ENCODE measurements around the gene SUGP2.
A peak's percentile ranks its signal among the peaks of the same experiment; 100 is the strongest.
"Not testable (repeated sequence)": the region's sequence is repeated elsewhere in the genome, so short reads cannot be mapped to it uniquely, and the experiment has no call there.

The SUGP2 gene

GRCh38 chr19:18990128-18990708 is 43.1 kb downstream of the SUGP2 start:
- no peak for DNase-seq (ENCODE audit: low spot score)

- DNase-seq (ENCODE audit: low spot score): no peak
These were observed 44.0 kb downstream of the SUGP2 start for GRCh38 chr19:18989316-18989715.

- no peak for DNase-seq (ENCODE audit: low spot score)
These were observed 45.9 kb downstream of the SUGP2 start for GRCh38 chr19:18987456-18987855.

- no peak for DNase-seq (ENCODE audit: low spot score)
These were observed 48.1 kb downstream of the SUGP2 start for GRCh38 chr19:18985257-18985656.

- no peak for DNase-seq (ENCODE audit: low spot score)
These were observed 49.1 kb downstream of the SUGP2 start for GRCh38 chr19:18984251-18984650.

GRCh38 chr19:18982669-18983068 is 50.6 kb downstream of the SUGP2 start:
- no peak for DNase-seq (ENCODE audit: low spot score)

- DNase-seq (ENCODE audit: low spot score): no peak
These were observed 52.8 kb downstream of the SUGP2 start for GRCh38 chr19:18980432-18981020.

- peak; percentile 59 for DNase-seq (ENCODE audit: low spot score)
These were observed 54.7 kb downstream of the SUGP2 start for GRCh38 chr19:18978616-18979015.

GRCh38 chr19:18975869-18976268 is 57.4 kb downstream of the SUGP2 start:
- DNase-seq (ENCODE audit: low spot score): no peak

DNA sequence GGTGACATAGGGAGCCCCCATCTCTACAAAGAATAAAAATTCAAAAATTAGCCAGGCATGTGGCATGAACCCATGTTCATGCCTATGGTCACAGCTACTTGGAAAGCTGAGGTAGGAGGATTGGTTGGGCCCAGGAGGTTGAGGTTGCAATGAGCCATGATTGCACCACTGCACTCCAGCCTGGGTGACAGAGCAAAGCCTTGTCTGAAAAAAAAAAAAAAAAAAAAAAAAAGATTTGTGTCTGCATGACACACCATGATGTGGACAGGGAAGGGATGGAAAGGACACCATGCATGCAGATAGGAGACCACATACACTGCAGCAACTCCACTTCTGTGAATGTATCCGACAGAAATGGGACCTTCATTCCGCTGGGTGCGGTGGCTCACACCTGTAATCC is 58.3 kb downstream of the SUGP2 start:
- peak; percentile 81 for DNase-seq (ENCODE audit: low spot score)

GRCh38 chr19:18972851-18973250 is 60.5 kb downstream of the SUGP2 start:
- DNase-seq (ENCODE audit: low spot score): no peak

DNA sequence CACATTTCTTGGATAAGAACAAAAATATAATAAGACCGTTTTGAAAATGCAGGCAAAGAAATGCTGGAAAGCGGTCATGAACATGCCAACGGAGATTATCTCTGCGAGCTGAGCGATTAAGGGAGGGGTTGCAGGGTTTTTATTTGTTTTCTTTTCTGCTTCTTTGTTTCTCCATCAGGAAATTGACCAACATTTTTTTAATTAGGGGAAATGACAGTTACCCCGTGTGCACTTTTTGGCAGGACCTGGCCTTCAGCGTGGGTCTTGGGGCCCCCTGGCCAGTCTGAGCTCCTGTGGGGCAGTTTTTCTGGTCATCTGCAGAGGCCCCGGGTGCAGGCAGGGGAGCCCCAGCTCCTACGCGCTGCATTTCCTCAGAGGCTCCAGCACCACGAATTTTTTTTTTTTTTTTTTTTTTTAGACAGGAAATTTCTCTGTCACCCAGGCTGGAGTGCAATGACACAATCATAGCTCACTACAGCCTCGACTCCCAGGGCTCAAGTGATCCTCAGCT is 61.0 kb downstream of the SUGP2 start:
- no peak for DNase-seq (ENCODE audit: low spot score)

DNA sequence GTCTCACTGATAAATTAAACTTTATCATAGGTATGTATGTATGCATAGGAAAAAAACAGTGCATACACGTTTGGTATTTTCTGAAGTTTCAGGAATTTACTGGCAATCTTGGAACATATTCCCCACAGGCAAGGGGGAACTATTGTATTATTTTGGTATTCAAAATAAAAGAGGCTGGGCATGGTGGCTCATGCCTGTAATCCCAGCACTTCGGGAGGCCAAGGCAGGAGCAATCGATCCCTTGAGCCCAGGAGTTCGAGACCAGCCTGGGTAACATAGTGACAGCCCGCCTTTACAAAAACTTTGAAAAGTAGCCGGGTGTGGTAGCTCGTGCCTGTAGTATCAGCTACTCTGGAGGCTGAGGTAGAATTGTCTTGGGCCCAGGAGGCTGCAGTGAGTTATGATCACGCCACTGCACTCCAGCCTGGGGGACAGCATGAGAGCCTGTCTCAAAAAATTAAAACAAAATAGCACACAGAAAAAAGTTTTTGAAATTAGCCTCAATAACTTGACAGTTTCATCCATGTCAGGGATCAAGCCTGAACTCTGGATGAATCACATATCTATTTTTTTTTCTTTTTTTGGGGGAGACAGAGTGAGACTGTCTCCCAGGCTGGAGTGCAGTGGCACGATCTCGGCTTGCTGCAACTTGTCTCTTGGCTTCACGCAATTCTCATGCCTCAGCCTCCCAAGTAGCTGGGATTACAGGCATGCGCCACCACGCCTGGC is 63.2 kb downstream of the SUGP2 start:
- DNase-seq (ENCODE audit: low spot score): no peak

DNA sequence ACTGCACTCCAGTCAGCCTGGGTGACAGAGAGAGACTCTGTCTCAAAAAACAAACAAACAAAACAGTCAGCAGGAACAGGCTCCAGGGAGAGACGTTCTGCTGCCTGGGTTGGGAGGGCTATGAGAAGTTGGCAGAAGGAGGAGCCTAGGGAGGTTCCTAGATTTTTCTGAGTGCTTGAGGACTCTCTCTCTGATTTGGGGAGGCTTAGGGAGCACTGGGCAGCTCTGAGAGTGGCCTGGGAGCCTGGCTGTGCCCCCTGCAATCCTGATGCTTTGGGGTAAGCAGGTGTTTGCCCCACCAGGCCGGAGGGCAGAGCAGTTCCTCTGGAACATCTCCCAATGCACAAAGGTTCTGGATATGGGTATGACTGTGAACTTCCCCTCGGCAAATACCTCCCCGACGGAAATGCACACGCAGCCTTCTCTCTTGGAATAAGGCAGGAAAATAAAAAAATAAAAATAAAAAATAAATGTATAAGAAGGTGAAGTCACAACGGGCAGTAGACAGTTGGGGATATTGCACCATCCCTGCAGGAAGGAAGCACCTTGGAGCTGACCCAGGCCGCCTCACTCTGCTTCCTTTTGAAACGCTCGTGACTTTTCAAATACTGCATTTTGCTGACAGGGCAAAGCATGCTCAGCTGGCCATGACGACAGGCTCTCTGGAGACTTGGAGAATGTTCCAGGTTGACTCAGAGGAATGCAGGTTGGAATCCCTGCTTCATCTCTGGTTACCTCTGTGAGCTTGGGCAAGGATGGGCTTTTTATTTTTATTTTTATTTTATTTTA is 65.8 kb downstream of the SUGP2 start:
- DNase-seq (ENCODE audit: low spot score): peak; percentile 95

DNA sequence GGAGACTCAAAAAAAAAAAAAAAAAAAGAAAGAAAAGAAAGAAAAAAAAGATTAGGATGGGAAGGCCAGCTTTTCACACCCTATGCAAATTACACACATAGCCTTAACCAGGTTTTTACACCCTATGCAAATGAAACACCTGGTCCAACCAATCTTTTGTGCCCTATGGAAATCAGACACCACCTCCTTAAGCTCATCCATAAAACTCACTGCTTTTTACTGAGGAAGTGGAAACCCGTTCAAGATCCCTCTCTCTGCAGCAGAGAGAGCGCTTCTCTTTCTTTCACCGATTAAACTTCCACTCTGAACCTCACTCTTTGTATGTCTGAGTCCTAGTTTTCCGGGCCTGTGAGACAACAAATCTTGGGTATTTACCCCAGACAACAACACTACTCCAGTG is 67.0 kb downstream of the SUGP2 start:
- no peak for DNase-seq (ENCODE audit: low spot score)

- DNase-seq (ENCODE audit: low spot score): no peak
These were observed 69.2 kb downstream of the SUGP2 start for GRCh38 chr19:18964121-18964520.

DNA sequence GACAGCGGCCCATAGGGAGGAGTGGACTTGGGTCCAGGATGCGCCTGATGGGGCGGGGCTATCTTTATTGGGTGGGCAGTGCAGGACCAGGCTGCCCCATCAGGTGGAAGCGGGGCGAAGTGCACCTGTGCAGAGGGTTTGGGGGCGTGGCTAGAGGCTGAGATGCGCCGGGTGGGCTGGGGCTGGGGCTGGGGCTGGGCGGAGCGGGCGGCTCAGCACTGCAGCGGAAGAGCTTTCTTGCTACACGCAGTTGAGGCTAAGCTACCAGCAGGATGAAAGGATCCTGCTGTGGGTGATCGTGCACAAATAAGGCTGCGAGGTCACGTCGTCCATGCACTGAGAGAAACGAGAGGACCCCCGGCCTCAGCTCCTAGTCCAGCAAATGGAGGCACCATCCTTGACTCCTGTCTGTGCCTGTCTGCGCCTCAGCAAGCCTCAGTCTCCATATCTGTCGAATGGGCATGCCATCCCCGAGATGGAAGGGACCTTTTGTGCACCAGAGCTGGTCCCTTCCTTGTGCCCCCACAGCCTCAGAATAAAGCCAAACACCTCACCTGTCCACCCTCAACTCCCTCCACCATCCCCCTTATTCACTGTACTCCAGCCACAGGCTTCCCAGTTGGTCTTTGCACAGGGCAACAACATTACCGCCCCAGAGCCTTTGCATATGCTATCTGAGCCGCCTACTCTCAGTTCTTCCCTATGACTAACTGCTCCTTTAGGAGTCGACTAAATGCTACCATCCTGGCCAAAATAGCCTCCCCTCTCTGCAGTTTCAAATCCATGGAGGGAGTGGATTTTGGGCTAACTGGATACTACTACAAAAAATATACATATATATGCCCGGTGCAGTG is 71.3 kb downstream of the SUGP2 start:
- no peak for DNase-seq (ENCODE audit: low spot score)

DNA sequence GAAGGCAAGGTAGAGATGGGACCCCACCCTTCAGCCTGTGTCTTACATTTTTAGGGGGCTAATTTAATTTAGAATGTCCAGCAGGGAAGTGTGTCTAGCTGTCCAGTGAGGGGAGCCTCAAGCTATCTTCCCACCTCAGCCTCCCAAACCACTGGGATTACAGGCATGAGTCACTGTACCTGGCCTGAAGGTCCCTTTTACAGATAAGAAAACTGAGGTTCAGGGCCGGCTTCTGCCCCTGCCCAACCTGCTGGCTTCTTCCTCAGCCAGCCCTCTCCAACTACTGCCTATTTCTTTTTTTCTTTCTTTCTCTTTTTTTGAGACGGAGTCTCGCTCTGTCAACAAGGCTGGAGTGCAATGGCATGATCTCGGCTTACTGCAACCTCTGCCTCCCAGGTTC is 72.9 kb downstream of the SUGP2 start:
- no peak for DNase-seq (ENCODE audit: low spot score)

GRCh38 chr19:18955042-18955441 is 78.3 kb downstream of the SUGP2 start:
- no peak for DNase-seq (ENCODE audit: low spot score)

DNA sequence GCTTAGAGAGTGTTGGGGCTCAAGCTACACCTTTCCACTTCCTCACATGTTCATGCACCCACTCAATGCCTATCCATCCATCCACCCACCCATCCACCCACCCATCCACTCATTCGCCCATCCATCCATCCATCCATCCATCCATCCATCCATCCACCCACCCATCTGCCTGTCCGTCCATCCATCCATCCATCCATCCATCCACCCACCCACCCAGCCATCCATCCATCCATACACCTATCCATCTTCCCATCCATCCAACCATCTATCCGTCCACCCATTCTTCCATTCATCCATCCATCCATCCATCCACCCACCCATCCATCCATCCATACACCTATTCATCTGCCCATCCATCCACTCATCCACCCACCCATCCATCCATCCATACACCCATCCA is 79.2 kb downstream of the SUGP2 start:
- no peak for DNase-seq (ENCODE audit: low spot score)

DNA sequence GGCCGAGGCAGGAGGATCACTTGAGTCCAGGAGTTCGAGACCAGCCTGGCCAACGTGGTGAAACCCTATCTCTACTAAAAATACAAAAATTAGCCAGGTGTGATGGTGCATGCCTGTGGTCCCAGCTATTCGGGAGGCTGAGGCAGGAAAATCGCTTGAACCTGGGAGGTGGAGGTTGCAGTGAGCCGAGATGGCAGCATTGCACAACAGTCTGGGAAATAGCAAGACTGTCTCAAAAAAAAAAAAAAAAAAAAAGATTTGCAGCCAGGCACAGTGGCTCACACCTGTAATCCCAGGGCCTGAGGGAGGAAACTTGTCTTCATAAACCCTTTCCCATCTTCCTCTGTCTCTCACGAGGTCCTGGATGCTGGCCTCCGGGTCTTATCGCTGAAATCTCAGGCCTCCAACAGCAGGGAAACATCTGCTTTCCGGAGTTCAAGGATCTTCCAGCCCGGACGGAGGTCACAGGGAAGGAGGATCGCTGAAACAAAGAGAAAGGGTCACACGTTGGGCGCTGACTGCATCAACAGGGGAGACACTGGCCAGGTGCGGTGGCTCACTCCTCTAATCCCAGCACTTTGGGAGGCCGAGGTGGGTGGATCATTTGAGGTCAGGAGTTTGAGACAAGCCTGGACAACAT is 80.8 kb downstream of the SUGP2 start:
- not testable (repeated sequence) for DNase-seq (ENCODE audit: low spot score)

Data from kidney tubule cell (primary cell).